GM19035 (cell line): ENCODE measurements around the gene MAP3K15.
"Not testable (repeated sequence)": the region's sequence is repeated elsewhere in the genome, so short reads cannot be mapped to it uniquely, and the experiment has no call there.

Experiments used
- ATAC-seq: cut with Tn5 transposase; IDR thresholded peaks from one replicate; pipeline ENCODE4 v1.9.1; 2021; ENCODE audit not compliant: unreplicated experiment

The MAP3K15 gene

DNA sequence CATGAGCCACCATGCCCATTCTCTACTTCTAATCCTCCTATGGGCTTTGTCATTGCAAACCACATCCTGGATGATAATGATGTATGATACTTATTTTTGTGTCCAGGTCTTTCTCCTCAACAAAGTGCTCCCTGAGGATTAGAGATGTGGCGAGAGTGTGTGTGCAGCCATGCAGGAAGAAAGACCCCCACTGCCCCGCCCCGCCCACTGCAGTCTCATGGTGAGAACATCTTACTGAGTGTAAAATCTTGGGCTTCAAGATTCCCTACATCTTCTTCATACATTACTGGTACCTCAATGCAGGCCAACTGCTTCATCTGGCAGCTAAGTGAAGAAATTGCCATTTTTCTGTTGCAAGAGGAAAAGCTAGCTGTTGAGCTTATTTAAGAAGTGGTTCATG, 25.9 kb upstream of the MAP3K15 start:
- no peak for ATAC-seq

DNA sequence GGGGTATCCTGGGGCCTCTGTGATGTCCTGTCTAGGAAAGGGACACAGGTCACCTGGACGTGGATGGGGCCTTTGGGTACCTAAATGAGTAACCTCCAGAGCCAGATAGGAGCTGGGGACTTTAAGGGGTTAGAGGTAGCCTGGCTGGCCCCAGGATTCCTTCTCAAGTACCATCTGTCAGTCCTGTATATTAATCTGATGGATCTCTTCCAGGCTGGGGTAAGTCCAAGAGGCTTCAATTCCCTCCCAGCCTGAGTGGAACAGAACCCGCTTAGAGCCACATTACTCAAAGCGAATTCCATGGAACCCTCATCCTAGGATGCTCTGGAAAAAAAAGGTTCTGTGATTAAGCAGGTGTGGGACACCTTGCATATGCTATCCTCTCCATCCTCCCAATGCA, 24.8 kb upstream of the MAP3K15 start:
- no peak for ATAC-seq

DNA sequence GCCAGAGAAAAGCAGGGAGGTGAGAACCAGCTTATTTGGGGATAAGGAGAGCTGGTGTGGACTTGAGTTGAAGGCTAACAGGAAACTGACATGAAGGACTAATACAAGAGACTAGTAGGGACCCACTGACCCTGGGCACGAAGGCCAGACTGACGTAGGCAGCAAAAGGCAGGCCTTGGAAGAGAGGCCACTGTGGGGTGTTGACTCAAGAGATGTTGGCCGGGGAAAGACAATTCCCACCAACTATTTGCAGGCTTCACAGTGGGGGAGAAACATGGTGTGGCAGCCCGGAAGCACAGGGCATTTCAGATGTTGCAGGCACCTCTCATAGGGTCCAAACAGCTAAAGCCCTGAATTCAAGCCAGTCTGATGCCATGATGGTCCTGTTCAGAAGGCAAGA, 24.4 kb upstream of the MAP3K15 start:
- no peak for ATAC-seq

GRCh38 chrX:19535476-19535875, 20.2 kb upstream of the MAP3K15 start:
- no peak for ATAC-seq

GRCh38 chrX:19532709-19533108, 17.4 kb upstream of the MAP3K15 start:
- ATAC-seq = no peak

DNA sequence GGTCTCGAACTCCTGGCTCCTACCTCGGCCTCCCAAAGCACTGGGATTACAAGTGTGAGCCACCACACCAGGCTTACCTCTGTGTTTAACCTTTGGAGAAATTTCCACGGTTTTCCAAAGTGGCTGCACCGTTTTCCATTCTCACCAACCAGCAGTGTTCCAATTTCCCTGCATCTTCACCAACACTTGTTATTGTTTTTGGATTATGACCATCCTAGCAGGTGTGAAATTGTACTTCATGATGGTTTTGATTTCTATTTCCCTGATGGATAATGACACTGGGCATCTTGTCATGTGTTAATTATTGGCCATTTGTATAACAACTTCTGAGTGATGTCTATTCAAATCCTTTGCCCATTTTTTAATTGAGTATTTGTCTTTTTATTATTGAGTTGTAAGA, 2.7 kb upstream of the MAP3K15 start:
- no peak for ATAC-seq

DNA sequence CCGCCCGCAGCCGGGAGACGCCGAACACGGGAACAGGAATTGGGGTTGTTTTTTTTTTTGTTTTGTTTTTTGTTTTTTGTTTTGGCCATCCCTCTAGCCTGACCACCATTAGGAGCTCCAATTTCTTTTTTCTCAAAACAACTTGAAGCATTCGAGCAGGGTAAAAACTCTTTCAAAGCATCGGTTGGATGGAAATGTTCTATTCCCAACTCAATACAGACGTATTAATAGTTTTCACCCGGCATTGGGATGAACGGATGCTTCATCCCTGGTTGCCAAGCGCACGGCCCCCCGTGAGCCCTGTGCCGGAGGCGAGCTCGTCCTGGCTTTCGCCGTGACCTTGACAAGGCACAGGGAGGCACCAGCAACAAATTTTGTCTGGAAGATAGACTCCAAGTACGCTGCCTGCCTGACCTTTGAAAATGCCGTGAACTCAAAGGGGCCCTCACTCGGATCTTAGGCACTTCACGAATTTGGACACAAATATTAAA, 352 bp upstream of the MAP3K15 start:
- no peak for ATAC-seq

- no peak for ATAC-seq
These were observed 1.9 kb downstream of the MAP3K15 start for GRCh38 chrX:19513383-19513782.

GRCh38 chrX:19512961-19513360, 2.3 kb downstream of the MAP3K15 start:
- no peak for ATAC-seq

- ATAC-seq = no peak
These were observed 2.9 kb downstream of the MAP3K15 start for GRCh38 chrX:19512359-19512758.

GRCh38 chrX:19511796-19512195, 3.5 kb downstream of the MAP3K15 start:
- not testable (repeated sequence) for ATAC-seq

- no peak for ATAC-seq
These were observed 18.6 kb downstream of the MAP3K15 start for GRCh38 chrX:19496711-19497110.

DNA sequence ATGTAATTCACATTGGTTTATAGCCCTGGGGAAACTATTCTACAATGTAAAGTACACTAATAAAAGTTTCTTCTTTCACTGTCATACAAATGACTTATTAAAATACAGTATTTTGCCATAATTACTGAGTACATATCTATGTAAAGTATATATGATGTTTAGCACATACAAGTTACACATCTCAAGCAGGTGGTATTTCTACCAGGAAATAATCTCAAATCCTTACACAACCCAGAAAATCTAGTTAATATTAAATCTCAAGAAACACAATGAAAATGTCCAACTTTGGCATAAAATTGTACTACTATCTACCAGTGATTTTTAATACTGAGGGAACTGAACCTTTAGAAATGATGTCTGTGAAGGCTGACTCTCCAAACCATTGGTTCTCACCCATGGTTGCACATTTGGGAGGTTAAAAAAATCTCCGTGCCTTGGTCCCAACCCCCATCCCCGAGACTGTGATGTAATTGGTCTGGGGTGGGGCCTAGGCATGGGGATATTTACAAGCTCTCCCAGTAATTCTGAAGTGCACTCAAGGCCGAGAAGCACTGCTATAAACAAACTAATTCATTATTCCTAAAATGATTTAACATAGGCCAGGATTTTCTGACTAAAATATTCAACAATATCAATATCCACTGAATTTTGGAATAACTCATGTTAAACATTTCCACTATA, 27.6 kb downstream of the MAP3K15 start:
- ATAC-seq = no peak

- ATAC-seq = no peak
These were observed 35.9 kb downstream of the MAP3K15 start for GRCh38 chrX:19479458-19479857.

DNA sequence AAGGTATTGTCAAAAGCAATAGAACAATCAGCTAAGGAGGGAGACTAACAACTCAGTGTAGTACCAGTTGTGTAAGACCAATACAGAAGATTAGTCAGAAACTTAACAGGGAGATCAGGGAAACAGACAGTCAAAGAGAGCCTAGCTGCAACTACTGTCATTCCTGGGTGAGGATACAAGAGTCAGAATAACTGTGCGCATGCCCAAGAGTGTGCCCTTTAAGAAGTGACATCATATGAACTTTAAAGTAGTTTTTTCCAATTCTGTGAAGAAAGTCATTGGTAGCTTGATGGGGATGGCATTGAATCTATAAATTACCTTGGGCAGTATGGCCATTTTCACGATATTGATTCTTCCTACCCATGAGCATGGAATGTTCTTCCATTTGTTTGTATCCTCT, 46.9 kb downstream of the MAP3K15 start:
- not testable (repeated sequence) for ATAC-seq

DNA sequence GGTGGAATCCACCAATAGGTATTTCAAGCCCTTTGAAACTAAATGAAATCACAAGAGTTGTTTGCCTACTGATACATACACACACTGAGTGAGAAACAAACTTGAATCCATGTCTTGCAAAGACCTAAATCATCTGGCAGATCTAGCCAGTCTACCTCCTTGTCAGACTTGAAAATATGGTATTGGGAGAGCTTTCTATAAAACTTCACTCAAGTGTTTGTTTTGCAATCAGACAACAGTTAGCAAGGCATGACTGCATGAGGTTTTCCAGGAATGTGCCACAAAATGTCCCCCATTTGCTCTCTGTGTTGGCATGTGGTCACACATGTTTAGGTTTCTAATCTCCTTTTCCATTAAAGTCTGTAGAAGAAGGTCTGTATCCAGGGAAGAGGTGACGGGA, 52.4 kb downstream of the MAP3K15 start:
- no peak for ATAC-seq

- ATAC-seq = no peak
These were observed 53.1 kb downstream of the MAP3K15 start for GRCh38 chrX:19462231-19462630.

- ATAC-seq = no peak
These were observed 57.6 kb downstream of the MAP3K15 start for GRCh38 chrX:19457662-19458061.

- ATAC-seq = no peak
These were observed 67.2 kb downstream of the MAP3K15 start for GRCh38 chrX:19448077-19448476.

GRCh38 chrX:19446397-19446796, 68.9 kb downstream of the MAP3K15 start:
- no peak for ATAC-seq

GRCh38 chrX:19445772-19446171, 69.5 kb downstream of the MAP3K15 start:
- not testable (repeated sequence) for ATAC-seq

- ATAC-seq = no peak
These were observed 71.3 kb downstream of the MAP3K15 start for GRCh38 chrX:19443869-19444526.

GRCh38 chrX:19440713-19441112, 74.6 kb downstream of the MAP3K15 start:
- no peak for ATAC-seq
